Nephron progenitor cell (in vitro differentiated cells): Measurements from ENCODE around the gene SHISA8.

Source experiments
- DNase-seq: peaks from one replicate; pipeline ENCODE4 v3.0.0; 2021
- H3K27ac Mint-ChIP-seq: 2 replicates; pipeline ENCODE4 v1.8.0; 2021; ENCODE audit warnings: mild to moderate bottlenecking, moderate library complexity, mixed read lengths
- H3K27me3 Mint-ChIP-seq: 2 replicates; pipeline ENCODE4 v1.8.0; 2021; ENCODE audit warnings: mild to moderate bottlenecking, low read depth, mixed read lengths; ENCODE audit not compliant: poor library complexity
- H3K36me3 Mint-ChIP-seq: 2 replicates; pipeline ENCODE4 v1.8.0; 2021; ENCODE audit warnings: low read depth, mixed read lengths
- H3K4me1 Mint-ChIP-seq: 2 replicates; pipeline ENCODE4 v1.8.0; 2021; ENCODE audit warnings: mixed read lengths
- H3K4me3 Mint-ChIP-seq: 2 replicates; pipeline ENCODE4 v1.8.0; 2021; ENCODE audit warnings: mild to moderate bottlenecking, moderate library complexity, mixed read lengths
- H3K9me3 Mint-ChIP-seq: 2 replicates; pipeline ENCODE4 v1.8.0; 2021; ENCODE audit warnings: mild to moderate bottlenecking, moderate library complexity, mixed read lengths
- CTCF ChIP-seq: fragments of 200-600 bp; sonication (generic); IDR thresholded peaks from 2 replicates; pipeline ENCODE4 v1.5.0; 2021; ENCODE audit warnings: antibody characterized with exemption

SHISA8 gene

GRCh38 chr22:41943661-41944209 is 28.9 kb upstream of the SHISA8 start:
- no peak for DNase-seq
- TF ChIP-seq CTCF = no peak
- no peaks in the 10 kb centered on the region for H3K9me3 Mint-ChIP-seq
- H3K4me3 Mint-ChIP-seq = no peak overlapping the region
- peaks cover 48% of the 10 kb centered on the region for H3K36me3 Mint-ChIP-seq
- H3K4me1 Mint-ChIP-seq = peaks cover 46% of the 10 kb centered on the region
- H3K27me3 Mint-ChIP-seq = peaks cover 2% of the 10 kb centered on the region
- H3K27ac Mint-ChIP-seq = no peak overlapping the region

- Mint-ChIP-seq H3K27me3 (peaks cover 2% of the 10 kb centered on the region), H3K9me3 (no peaks in the 10 kb centered on the region), H3K4me1 (peaks cover 47% of the 10 kb centered on the region), H3K27ac (peak overlapping the region; percentile 97), H3K4me3 (no peak overlapping the region), H3K36me3 (peaks cover 51% of the 10 kb centered on the region)
- peak; percentile 86 for TF ChIP-seq CTCF
- DNase-seq = peak; percentile 86
Observed at GRCh38 chr22:41940832-41941765, 26.2 kb upstream of the SHISA8 start.

GRCh38 chr22:41939981-41940831 is 25.3 kb upstream of the SHISA8 start:
- H3K4me1 Mint-ChIP-seq = peaks cover 42% of the 10 kb centered on the region
- peaks cover 47% of the 10 kb centered on the region for H3K36me3 Mint-ChIP-seq
- peak overlapping the region; percentile 97 for H3K27ac Mint-ChIP-seq
- no peaks in the 10 kb centered on the region for H3K9me3 Mint-ChIP-seq
- no peaks in the 10 kb centered on the region for H3K27me3 Mint-ChIP-seq
- no peak overlapping the region for H3K4me3 Mint-ChIP-seq
- no peak for TF ChIP-seq CTCF
- no peak for DNase-seq

- TF ChIP-seq CTCF = no peak
- DNase-seq = no peak
Observed at GRCh38 chr22:41936894-41937169, 22.0 kb upstream of the SHISA8 start.

GRCh38 chr22:41935509-41935908 is 20.6 kb upstream of the SHISA8 start:
- no peak overlapping the region for H3K4me3 Mint-ChIP-seq
- peaks cover 17% of the 10 kb centered on the region for H3K36me3 Mint-ChIP-seq
- H3K27me3 Mint-ChIP-seq = peaks cover 4% of the 10 kb centered on the region
- peak overlapping the region; percentile 42 for H3K27ac Mint-ChIP-seq
- H3K9me3 Mint-ChIP-seq = no peaks in the 10 kb centered on the region
- peaks cover 44% of the 10 kb centered on the region for H3K4me1 Mint-ChIP-seq
- DNase-seq = no peak
- no peak for TF ChIP-seq CTCF

More at GRCh38 chr22:41936894-41937169, 22.0 kb upstream of the SHISA8 start:
- peaks cover 27% of the 10 kb centered on the region for H3K36me3 Mint-ChIP-seq
- peaks cover 50% of the 10 kb centered on the region for H3K4me1 Mint-ChIP-seq
- H3K4me3 Mint-ChIP-seq = no peak overlapping the region
- no peaks in the 10 kb centered on the region for H3K9me3 Mint-ChIP-seq
- H3K27me3 Mint-ChIP-seq = peaks cover 4% of the 10 kb centered on the region
- no peak overlapping the region for H3K27ac Mint-ChIP-seq
